Measurements from ENCODE around the gene OR10S1.

GRCh38 chr11:124026498-124026897 lies 48.9 kb upstream of the OR10S1 start, which contains the start of gene OR10G8:
- TF ChIP-seq CTCF (IDR thresholded peaks at IDR 0.05 in 8 of 11, conservative IDR thresholded peaks at IDR 0.05 in 3 of 11) (no peak), POLR2A (IDR thresholded peaks at IDR 0.05) (no peak), POLR2AphosphoS5 (IDR thresholded peaks at IDR 0.05) (no peak)

All from spleen (tissue), 7 donors.